Measurements from ENCODE around the gene FOXN1. TPM values are rescaled to one million over a fixed set of nuclear protein-coding genes. Genes with fewer than 3 reads are reported as not detected.

FOXN1 gene
- polyA plus RNA-seq, 2 of the 4 experiments (the other 2 are of a cell fraction) = not detected

DNA sequence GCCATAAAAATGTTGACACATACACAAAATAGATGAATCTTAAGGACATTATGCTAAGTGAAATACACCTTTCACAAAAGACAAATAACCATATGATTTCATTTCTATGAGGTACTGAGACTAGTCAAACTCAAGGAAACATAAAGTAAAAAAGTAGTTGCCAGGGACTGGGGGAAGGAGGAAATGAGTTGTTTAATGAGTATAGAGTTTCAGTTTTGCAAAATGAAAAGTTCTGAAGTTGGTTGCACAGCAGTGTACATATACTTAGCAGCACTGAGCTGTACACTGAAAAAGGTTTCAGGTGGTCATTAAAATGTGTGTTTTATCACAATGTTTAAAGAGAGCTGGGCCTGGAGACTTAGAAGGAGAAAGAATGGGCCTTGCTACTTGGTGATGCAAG lies 37.4 kb upstream of the FOXN1 start:
- CTCF ChIA-PET = no interaction called here

DNA sequence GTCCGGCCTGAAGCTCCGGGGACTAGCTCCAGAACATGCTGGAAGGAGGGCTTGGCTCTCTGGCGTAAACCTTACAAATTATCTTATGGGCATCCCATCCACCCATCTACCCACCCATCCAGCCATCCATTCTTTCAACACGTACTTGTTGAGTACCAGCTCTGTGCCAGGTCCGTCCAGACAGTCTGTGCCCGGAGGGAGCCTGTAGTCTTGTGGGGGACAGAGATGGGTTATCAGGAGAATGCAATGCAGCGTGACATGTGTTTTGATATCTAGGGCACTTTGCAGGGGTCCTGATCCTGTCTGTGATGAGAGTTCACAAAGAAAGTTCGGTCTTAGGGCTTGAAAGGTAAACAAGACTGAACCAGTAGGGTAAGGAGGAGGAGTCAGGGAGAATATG lies 36.8 kb upstream of the FOXN1 start:
- CTCF ChIA-PET = no interaction called here
- no peak for DNase-seq (ENCODE audit: low read depth in 1 of 2, low spot score in 1 of 2)
- 85% methylated on average over 8 of the region's 8 CpGs for WGBS (ENCODE audit: missing lambda C conversion rate)
- no peaks in the 10 kb centered on the region for H3K4me1 ChIP-seq
- ATAC-seq = no peak
- no peak overlapping the region for H3K27ac ChIP-seq
- TF ChIP-seq RNF2 (IDR thresholded peaks at IDR 0.05; ENCODE audit: borderline replicate concordance, low read depth) = no peak
- no peak for TF ChIP-seq EP300 (IDR thresholded peaks at IDR 0.05)
- TF ChIP-seq POLR2A (IDR thresholded peaks at IDR 0.05; ENCODE audit: low read length) = no peak
- TF ChIP-seq KDM1A (IDR thresholded peaks at IDR 0.05; ENCODE audit: low read depth) = no peak
- TF ChIP-seq, protein P1, sequence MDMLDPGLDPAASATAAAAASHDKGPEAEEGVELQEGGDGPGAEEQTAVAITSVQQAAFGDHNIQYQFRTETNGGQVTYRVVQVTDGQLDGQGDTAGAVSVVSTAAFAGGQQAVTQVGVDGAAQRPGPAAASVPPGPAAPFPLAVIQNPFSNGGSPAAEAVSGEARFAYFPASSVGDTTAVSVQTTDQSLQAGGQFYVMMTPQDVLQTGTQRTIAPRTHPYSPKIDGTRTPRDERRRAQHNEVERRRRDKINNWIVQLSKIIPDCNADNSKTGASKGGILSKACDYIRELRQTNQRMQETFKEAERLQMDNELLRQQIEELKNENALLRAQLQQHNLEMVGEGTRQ (IDR thresholded peaks at IDR 0.05) = no peak
- no peak for TF ChIP-seq ZFP36 (IDR thresholded peaks at IDR 0.05; ENCODE audit: borderline replicate concordance, partially characterized antibody)
- no peak for TF ChIP-seq CEBPB (IDR thresholded peaks at IDR 0.05)
- TF ChIP-seq CHD2 (IDR thresholded peaks at IDR 0.05; ENCODE audit: low read length, partially characterized antibody) = no peak
- TF ChIP-seq RARB (CRISPR knock-in tag; IDR thresholded peaks at IDR 0.05) = no peak
- no peak overlapping the region for H3K4me2 ChIP-seq
- H3K9me3 ChIP-seq = no peaks in the 10 kb centered on the region
- H3K4me3 ChIP-seq = no peak overlapping the region
- POLR2A ChIA-PET = no interaction called here
- no peak for FAIRE-seq

More for the DNA sequence above, 37.4 kb upstream of the FOXN1 start:
- ATAC-seq (no peak; a peak in 1 of 6 replicates), FAIRE-seq (no peak), DNase-seq (ENCODE audit: low read depth in 1 of 2, low spot score in 1 of 2) (no peak)
- POLR2A ChIA-PET = no interaction called here
- H3K4me3 ChIP-seq = no peak overlapping the region
- TF ChIP-seq ZNF302 (CRISPR knock-in tag; IDR thresholded peaks at IDR 0.05) (no peak), ZSCAN20 (CRISPR knock-in tag; IDR thresholded peaks at IDR 0.05) (no peak), BHLHE40 (IDR thresholded peaks at IDR 0.05; ENCODE audit: low read depth, low read length) (no peak), RARB (CRISPR knock-in tag; IDR thresholded peaks at IDR 0.05) (no peak), CBX2 (IDR thresholded peaks at IDR 0.05; ENCODE audit: borderline replicate concordance, low read depth) (no peak), GATA3 (IDR thresholded peaks at IDR 0.05; ENCODE audit: borderline replicate concordance) (no peak), NPAS2 (CRISPR knock-in tag; IDR thresholded peaks at IDR 0.05; ENCODE audit: borderline replicate concordance) (no peak), FOXS1 (CRISPR knock-in tag; IDR thresholded peaks at IDR 0.05) (no peak), CHD4 (IDR thresholded peaks at IDR 0.05; ENCODE audit: borderline replicate concordance) (no peak), CBX8 (IDR thresholded peaks at IDR 0.05) (no peak)
- TF ChIP-seq, protein P2, sequence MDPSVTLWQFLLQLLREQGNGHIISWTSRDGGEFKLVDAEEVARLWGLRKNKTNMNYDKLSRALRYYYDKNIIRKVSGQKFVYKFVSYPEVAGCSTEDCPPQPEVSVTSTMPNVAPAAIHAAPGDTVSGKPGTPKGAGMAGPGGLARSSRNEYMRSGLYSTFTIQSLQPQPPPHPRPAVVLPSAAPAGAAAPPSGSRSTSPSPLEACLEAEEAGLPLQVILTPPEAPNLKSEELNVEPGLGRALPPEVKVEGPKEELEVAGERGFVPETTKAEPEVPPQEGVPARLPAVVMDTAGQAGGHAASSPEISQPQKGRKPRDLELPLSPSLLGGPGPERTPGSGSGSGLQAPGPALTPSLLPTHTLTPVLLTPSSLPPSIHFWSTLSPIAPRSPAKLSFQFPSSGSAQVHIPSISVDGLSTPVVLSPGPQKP (IDR thresholded peaks at IDR 0.05; ENCODE audit: low read depth, low read length) = no peak
- TF ChIP-seq, protein P3, sequence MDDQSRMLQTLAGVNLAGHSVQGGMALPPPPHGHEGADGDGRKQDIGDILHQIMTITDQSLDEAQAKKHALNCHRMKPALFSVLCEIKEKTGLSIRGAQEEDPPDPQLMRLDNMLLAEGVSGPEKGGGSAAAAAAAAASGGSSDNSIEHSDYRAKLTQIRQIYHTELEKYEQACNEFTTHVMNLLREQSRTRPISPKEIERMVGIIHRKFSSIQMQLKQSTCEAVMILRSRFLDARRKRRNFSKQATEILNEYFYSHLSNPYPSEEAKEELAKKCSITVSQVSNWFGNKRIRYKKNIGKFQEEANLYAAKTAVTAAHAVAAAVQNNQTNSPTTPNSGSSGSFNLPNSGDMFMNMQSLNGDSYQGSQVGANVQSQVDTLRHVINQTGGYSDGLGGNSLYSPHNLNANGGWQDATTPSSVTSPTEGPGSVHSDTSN (IDR thresholded peaks at IDR 0.05) = no peak
- no peak overlapping the region for H3K4me2 ChIP-seq
- H3K27ac ChIP-seq = no peak overlapping the region
- H3K9me3 ChIP-seq = no peaks in the 10 kb centered on the region
- no peaks in the 10 kb centered on the region for H3K4me1 ChIP-seq

DNA sequence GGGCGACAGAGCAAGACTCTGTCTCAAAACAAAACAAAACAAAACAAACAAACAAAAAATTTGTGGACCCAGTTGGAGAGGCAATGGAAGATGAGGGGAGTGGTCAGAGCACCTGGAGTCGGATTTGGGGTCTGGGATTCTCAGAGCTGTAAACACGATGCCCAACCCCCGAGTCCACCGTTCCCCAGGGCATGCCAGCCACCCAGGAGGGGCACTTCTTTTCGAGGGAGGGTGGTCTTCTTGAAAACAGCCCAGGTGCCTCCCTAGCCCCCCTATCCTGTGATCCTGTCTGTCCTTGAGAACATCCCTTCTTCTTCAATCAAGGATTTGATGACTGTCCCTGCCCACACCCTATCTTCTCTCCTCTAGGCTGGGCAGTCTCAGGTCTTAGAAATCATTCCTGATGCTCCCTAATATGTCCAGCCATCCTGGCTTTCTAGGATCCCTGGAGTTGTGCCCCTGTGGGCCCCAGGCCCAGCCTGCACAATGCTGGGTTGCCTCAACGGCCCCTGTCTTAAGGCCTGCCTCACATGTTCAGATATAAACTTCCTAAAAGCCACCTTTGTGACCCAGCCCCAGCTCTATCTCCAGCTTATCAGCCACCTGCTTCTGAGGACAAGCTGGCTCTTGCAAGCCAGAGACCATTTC lies 35.8 kb upstream of the FOXN1 start:
- Histone ChIP-seq H3K9me3 (no peaks in the 10 kb centered on the region), H3K4me2 (no peak overlapping the region), H3K4me1 (peaks cover 8% of the 10 kb centered on the region), H3K4me3 (no peak overlapping the region), H3K27ac (no peak overlapping the region)
- TF ChIP-seq ZC3H11A (IDR thresholded peaks at IDR 0.05) = no peak
- TF ChIP-seq, protein P4, sequence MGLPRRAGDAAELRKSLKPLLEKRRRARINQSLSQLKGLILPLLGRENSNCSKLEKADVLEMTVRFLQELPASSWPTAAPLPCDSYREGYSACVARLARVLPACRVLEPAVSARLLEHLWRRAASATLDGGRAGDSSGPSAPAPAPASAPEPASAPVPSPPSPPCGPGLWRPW (IDR thresholded peaks at IDR 0.05) = no peak
- no peak for TF ChIP-seq EP300 (IDR thresholded peaks at IDR 0.05)
- no peak for TF ChIP-seq ESRRA (IDR thresholded peaks at IDR 0.05; ENCODE audit: borderline replicate concordance, low read length)
- no peak for TF ChIP-seq HEYL (CRISPR knock-in tag; IDR thresholded peaks at IDR 0.05)
- TF ChIP-seq RFX5 (IDR thresholded peaks at IDR 0.05) = no peak
- TF ChIP-seq FOSB (CRISPR knock-in tag; IDR thresholded peaks at IDR 0.05) = no peak
- TF ChIP-seq, protein P5, sequence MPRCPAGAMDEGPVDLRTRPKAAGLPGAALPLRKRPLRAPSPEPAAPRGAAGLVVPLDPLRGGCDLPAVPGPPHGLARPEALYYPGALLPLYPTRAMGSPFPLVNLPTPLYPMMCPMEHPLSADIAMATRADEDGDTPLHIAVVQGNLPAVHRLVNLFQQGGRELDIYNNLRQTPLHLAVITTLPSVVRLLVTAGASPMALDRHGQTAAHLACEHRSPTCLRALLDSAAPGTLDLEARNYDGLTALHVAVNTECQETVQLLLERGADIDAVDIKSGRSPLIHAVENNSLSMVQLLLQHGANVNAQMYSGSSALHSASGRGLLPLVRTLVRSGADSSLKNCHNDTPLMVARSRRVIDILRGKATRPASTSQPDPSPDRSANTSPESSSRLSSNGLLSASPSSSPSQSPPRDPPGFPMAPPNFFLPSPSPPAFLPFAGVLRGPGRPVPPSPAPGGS (IDR thresholded peaks at IDR 0.05) = no peak
- TF ChIP-seq EHMT2 (IDR thresholded peaks at IDR 0.05; ENCODE audit: low read depth) = no peak
- TF ChIP-seq SREBF2 (IDR thresholded peaks at IDR 0.05) = no peak
- TF ChIP-seq POLR2A (IDR thresholded peaks at IDR 0.05; ENCODE audit: low read length) = no peak
- TF ChIP-seq TFCP2L1 (CRISPR knock-in tag; IDR thresholded peaks at IDR 0.05) = no peak
- TF ChIP-seq HOXB13 (CRISPR knock-in tag; IDR thresholded peaks at IDR 0.05; ENCODE audit: low read depth) = no peak
- TF ChIP-seq BHLHE40 (IDR thresholded peaks at IDR 0.05; ENCODE audit: low read depth, low read length) = no peak
- TF ChIP-seq CHD2 (IDR thresholded peaks at IDR 0.05; ENCODE audit: low read length, partially characterized antibody) = no peak
- ATAC-seq = no peak
- ChIA-PET CTCF (interaction anchor here (1.5 to 1.6 kb wide), 2 partner anchors 16 to 23 kb away, joined by 3 read pairs; no protein-coding TSS in a partner anchor), POLR2A (no interaction called here)
- FAIRE-seq = no peak
- 56% methylated on average over 7 of the region's 7 CpGs for WGBS (ENCODE audit: missing lambda C conversion rate)
- DNase-seq (ENCODE audit: low read depth in 1 of 2, low spot score in 1 of 2) = no peak

All from A549 (cell line).